K562 treated with DMSO at 1 percent for 48 hours (cell line): Measurements from ENCODE around the gene SLC15A5. TPM values are rescaled to one million over a fixed set of nuclear protein-coding genes. Genes with fewer than 3 reads are reported as not detected.

Experiments used
- total RNA-seq: library from RNA; unstranded; fragments of 300-600 nt; gene quantifications from 2 replicates; pipeline ENCODE4 v1.2.3, GENCODE V29; 2022; ENCODE audit warnings: low replicate concordance; ENCODE audit errors: extremely low read depth

SLC15A5 gene, protein sequence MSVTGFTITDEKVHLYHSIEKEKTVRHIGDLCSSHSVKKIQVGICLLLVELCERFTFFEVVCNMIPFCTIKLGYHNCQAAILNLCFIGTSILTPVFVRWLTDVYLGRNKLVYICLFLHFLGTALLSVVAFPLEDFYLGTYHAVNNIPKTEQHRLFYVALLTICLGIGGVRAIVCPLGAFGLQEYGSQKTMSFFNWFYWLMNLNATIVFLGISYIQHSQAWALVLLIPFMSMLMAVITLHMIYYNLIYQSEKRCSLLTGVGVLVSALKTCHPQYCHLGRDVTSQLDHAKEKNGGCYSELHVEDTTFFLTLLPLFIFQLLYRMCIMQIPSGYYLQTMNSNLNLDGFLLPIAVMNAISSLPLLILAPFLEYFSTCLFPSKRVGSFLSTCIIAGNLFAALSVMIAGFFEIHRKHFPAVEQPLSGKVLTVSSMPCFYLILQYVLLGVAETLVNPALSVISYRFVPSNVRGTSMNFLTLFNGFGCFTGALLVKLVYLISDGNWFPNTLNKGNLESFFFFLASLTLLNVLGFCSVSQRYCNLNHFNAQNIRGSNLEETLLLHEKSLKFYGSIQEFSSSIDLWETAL
- not detected in 2 replicates for total RNA-seq

DNA sequence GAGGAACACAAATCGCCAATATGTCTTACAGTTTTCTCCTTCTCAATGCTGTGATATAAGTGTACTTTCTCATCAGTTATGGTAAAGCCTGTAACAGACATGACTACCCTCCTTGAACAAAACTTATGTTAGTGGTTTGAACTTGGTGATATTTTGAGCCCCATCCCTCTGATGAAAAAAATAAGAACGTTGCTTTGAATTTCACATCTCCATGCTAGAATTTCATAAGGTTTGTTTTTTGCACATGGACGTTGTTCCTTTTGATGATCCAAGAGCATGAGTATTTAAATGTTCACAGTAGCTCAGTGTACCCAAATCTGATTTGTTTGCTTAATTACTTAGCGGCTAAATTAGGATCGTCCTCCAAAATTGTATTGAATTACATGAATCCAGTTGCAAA lies at the start of gene SLC15A5:
SLC15A5 (minus strand) TSS at position 101 of the 400 bp plus-strand sequence; CDS start at position 101, 0 bp downstream.

Other genes starting within 250 kb of the SLC15A5 start
- not detected in 2 replicates for gene MGST1, start 70.0 kb upstream of the SLC15A5 start, total RNA-seq